GM18498 (cell line): Measurements from ENCODE around the gene RBPJ.
A peak's percentile ranks its signal among the peaks of the same experiment; 100 is the strongest.

Experiments
- ATAC-seq: cut with Tn5 transposase; IDR thresholded peaks from one replicate; pipeline ENCODE4 v1.9.1; 2021; ENCODE audit warnings: mild to moderate bottlenecking, moderate library complexity; ENCODE audit not compliant: unreplicated experiment

Gene RBPJ

GRCh38 chr4:26320538-26321372 lies at the start of gene RBPJ:
RBPJ (plus strand) TSS chr4:26321014; CDS start chr4:26321029, 15 bp downstream.
- ATAC-seq: peak; percentile 28

GRCh38 chr4:26271703-26272102 lies 49.1 kb upstream of the RBPJ start:
- ATAC-seq: no peak

- ATAC-seq: no peak
These were observed 47.9 kb upstream of the RBPJ start for GRCh38 chr4:26272654-26273615.

GRCh38 chr4:26273616-26273980 lies 47.2 kb upstream of the RBPJ start:
- ATAC-seq: no peak

DNA sequence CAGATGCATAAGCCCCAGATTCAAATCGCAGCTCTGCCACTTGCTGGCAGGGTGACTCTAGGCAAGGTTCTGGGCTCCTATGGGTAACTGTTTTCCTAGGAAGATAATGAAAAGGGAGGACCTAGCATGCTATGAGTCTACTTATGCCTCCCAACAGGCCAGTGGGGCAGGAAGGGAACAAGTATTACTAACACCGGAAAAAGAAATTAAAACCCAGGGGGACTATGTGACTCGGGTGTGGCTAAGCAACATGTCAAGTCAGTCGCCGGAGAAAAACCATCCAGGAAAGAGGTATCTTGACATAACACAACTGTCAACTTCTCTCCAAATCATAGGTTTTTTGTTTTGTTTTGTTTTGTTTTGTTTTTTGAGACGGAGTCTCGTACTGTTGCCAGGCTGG lies 45.5 kb upstream of the RBPJ start:
- no peak for ATAC-seq

GRCh38 chr4:26279446-26279845 lies 41.4 kb upstream of the RBPJ start:
- no peak for ATAC-seq

GRCh38 chr4:26281881-26282280 lies 38.9 kb upstream of the RBPJ start:
- ATAC-seq: no peak

DNA sequence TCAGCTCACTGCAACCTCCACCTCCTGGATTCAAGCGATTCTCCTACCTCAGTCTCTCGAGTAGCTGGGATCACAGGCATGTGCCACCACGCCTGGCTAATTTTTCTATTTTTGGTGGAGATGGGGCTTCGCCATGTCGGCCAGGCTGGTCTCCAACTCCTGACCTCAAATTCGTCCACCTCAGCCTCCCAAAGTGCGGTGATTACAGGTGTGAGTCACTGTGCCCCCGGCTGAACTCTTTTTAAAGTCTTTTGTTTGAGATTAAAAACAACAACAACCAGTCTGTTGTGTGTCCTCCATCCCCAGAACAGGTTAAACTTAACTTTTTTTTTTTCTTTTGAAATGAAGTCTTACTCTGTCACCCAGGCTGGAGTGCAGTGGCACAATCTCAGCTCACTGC lies 36.3 kb upstream of the RBPJ start:
- no peak for ATAC-seq

- ATAC-seq: no peak
These were observed 35.5 kb upstream of the RBPJ start for GRCh38 chr4:26285272-26285671.

DNA sequence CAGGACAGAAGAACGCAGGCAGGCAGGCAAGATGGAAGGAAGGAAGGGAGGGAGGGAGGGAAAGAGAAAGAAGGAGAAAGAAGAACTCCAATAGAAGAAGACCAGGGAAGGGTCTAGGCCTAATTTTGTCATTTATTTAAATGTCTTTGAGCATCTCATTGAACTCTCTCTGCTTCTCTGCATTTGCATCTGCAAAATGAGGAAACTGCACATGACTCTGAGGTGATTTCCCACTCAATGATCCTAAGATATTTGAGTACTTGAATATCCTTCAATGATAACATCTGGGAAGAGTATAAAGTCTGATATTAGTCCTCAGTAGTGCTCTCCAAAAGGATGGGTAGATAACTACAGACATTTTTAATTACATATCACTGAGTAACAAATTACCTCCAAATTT lies 33.1 kb upstream of the RBPJ start:
- ATAC-seq: no peak

DNA sequence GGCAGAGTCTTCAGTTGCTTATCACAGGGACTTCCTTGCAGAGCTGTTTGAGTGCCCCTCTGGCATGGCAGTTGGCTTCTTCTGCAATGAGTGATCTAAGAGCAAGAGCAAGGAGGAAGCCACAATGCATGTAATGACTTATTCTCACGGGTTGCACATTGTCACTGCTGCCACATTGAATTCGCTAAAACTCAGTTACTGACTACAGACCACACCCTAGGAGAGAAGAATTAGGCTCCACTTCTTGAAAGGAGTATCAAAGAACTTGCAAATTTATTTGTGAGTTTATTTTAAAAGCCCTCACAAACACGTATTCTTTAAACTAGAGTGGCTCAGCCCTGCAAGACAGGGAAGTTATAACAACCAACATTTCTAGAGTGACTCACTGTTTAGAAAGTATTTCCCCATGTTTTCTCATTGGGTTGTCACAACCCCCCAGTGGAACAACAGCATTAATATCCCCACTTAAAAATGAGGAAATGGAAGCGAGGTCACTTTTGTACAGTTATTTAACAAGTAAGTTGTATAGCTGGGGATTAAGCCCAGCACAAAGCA lies 32.4 kb upstream of the RBPJ start:
- ATAC-seq: peak; percentile 86

GRCh38 chr4:26289401-26289800 lies 31.4 kb upstream of the RBPJ start:
- ATAC-seq: no peak

GRCh38 chr4:26290321-26290720 lies 30.5 kb upstream of the RBPJ start:
- ATAC-seq: no peak

- ATAC-seq: no peak
These were observed 25.9 kb upstream of the RBPJ start for GRCh38 chr4:26294904-26295303.

DNA sequence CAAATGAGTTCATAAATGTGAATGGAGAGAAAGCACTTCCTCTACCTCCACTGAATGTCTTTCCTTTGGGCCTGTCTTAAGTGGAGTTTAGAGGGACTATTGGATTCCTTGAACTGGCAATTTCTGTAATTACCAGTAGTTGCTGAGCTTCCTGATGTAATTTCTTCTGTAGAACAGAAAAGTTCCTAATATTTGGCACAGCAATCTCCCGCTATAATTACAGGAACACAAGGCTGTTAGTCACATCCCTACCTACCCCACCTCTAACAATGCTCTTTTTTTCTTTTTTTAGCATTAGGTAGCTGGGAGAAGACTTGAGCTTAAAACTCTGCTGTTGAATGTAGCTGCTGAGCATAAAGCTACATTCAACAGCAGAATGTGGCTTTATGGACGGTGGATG lies 24.8 kb upstream of the RBPJ start:
- no peak for ATAC-seq

- ATAC-seq: no peak
These were observed 24.3 kb upstream of the RBPJ start for GRCh38 chr4:26296514-26296913.

DNA sequence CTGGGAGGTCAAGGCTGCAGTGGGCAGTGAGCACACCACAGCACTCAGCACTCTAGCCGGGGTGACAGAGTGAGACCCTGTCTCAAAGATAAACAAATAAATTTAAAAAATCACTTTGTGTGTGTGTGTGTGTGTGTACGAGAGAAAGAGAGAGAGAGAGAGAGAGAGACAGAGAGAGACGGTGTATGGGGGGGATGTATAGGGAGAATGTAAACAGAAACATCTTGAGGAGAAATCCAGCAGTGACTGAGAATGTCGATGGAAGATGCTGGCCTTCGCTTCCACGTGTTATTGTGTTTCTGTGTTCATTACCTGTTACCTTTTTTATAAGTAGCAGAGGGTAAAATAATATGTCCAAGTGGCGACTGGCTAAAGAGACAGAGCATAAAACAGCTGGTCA lies 23.6 kb upstream of the RBPJ start:
- ATAC-seq: no peak

DNA sequence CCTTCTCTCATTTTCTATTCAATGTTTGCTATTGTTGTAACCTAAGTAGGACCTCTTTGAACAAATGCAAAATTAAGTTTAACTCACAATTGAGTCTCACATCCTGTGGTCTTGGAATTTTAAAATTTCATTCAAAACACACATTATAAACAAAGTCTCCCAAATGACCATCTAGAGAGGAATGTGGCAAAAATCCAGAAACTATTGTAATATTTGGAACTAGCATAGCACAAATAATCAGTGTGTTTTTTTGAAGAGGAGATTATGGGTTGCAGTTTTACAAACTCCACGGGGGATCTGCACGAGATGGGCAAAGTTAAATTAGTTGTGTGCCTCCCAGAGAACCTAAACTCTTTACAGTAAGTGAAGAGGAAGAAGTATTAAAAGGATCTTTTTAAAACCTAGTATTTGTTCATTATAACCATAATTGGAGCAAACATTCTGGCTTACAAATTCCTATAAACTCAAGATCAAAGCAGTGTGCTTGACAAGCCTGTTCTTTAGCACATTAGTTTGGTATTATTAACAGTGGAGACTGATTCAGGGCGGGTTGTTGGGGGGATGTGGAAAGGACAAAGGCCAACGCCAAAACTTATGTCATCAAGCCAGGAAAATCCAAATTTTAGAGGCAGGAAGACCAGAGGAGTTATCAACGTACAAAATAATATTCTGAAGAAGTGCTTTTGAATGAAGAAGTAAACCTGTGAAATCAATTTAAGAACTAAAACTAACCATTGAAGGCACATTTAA lies 22.4 kb upstream of the RBPJ start:
- ATAC-seq: no peak

DNA sequence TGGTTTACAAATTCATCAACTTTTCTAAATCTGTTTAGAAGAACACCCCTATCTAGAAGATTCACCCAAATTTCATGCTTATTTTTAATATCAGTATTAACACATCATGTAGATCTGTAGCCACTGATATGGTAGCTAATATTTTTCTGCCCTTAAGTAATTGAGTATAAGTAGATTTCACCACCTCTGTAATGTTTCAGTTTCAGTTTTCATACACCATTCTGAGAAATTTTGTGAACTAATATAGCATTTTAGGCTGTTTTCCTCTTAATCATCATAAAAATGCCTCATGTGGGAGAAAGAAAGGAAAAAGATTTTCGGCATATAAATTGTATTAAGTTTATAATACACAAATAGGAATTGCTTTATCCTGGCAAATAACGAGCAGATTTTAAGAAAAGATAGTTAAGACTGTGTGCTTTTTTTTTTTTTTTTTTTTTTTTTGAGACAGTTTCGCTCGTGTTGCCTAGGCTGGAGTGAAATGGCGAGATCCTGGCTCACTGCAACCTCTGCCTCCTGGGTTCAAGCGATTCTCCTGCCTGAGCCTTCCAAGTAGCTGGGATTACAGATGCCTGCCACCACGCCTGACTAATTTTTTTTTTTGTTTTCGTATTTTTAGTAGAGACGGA lies 21.4 kb upstream of the RBPJ start:
- ATAC-seq: peak; percentile 73
